Caki2 (cell line): ENCODE results near the gene RIMBP2. TPM values are rescaled to one million over a fixed set of nuclear protein-coding genes. Genes with fewer than 3 reads are reported as not detected.
"Not testable (repeated sequence)": the region's sequence is repeated elsewhere in the genome, so short reads cannot be mapped to it uniquely, and the experiment has no call there.

Experiments
- DNase-seq: peaks from one replicate; pipeline ENCODE4 v3.0.0-alpha.2; 2015; ENCODE audit warnings: low read depth
- in situ Hi-C: cut with HindIII; loops from 2 replicates; pipeline ENCODE4 v1.10.0; 2016; ENCODE audit warnings: low sequenced_read_pairs, low pct_unique_long_range_greater_than_20kb, mixed read lengths
- total RNA-seq: library from RNA; depleted of rRNA; stranded (reverse); fragments of >200 nt; shearing (Covaris generic); gene quantifications from 2 replicates; pipeline ENCODE4 v1.2.3, GENCODE V29; 2014; ENCODE audit warnings: low replicate concordance

RIMBP2 gene
- total RNA-seq, 1 experiment from 2014 or later, result not detected

DNA sequence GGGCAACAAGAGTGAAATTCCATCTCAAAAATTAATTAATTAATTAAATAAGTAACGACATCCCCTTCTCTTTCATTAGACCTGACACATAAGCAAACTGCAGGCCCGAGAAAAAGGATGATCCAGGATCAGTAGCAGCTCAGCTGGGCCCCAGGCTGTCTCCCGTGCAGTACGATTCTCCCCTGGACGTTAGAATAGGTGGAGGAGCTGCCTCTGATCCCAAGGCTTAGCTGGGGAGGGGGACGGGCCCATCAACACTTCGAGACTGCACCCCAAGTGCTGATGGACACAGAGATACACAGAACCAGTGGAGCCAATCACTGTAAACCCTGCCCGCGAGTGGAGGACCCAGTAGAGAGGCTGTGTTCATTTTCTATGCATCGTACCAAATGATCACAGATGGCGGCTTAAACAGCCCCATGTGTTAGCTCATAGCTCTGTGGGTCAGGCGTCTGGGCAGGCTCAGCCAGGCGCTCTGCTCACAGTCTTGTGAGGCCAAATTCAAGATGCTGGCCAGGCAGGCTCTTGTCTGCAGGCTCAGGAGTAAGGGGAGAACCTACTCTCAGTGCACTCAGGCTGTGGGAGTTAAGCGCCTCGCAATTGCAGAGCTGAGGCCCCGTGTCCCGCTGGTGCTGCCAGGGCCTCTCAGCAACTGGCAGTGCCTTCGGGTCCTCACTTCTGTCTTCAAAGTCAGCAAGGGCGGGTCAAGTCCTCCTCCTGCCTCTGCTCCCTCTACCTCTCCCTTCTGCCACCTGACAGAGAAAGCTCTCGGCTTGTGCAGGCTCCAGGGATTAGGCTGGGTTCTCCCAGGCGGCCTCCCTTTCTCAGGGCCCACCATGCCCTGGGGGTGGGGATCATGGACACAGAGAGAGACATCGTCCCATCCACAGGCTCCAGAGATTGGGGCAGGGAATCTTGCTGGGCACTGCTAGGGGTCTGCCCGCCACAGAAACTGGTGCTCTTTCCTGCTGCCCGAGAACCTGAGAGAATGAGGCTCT, 26.4 kb downstream of the RIMBP2 start:
- in situ Hi-C loops, result no loop called here
- no peak for DNase-seq

DNA sequence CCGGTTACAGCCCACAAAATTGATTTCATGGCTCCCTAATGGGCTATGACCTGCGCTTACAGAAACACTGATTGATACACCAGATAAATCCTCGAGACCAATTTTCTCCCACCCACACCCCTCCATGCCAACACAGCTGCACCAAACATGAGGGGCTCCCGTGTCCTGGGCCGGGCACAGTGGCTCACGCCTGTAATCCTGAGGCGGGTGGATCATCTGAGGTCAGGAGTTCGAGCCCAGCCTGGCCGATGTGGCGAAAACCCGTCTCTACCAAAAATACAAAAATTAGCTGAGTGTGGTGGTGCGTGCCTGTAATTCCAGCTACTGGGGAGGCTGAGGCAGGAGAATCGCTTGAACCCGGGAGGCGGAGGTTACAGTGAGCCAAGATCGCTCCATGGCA, 27.1 kb downstream of the RIMBP2 start:
- in situ Hi-C loops, DNase-seq: not testable (repeated sequence)

DNA sequence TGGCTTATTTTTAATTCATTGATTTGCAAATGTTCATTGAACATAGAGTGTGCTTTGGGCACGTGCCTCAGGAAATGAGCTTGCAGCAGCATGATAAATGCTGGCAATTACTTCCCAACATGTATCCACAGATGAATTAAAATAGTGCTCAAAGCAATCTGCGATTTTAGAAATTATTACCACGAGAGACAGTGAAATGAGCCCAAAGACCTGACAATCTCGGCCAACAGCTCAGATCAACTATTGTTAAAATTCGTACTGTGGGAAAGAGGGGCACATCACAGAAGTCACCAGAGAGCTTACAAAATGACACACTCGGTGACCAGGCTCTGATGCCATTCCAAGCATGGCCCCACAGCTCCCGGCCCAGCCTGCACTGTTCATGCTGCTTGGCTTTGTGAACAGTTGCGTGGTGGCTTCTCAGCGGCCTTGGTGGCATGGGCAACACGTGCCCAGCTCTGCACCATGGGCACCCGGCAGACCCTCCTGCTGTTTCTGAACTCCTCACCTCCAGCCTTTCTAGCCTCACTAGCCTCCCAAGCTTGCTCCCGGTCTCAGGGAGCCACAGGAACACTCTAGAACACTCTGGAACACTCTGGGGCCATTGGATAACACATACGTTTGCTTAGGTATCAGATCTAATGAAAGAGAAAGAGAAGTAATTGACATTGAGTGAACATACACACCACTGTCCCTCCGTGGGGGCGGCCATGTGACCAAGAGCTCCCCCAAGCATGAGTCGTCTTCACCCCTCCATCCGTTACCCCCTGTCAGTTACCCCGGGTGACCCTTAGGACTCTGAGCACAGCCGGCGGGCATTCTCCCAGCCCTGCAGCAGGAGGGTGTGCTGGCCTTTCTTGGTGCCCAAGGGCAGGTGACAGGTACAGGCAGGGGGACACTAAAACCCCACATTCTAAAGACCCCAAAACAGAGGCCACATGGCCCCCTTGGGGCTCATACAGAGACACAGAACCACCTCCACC, 28.0 kb downstream of the RIMBP2 start:
- in situ Hi-C loops, result no loop called here
- DNase-seq, result no peak

DNA sequence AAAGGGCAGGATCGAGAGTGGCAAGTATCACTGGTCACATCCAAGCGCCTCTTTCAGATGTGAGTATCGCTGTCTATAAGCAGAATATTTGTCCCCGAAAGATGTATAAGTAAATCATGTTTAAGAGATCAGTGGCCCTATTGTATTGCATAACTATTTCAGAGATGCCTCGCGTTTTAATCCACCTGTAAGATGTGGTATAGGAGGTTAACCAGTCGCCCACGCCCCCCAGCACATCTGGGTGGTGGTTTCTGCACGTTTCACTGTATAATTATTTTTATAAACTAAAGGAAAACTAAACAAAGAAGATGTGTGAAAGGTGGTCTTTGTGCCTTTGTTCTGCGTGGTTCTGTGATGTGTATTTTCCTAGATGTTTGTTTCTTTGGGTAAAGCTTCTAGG, 28.9 kb downstream of the RIMBP2 start:
- DNase-seq, result no peak
- in situ Hi-C loops, result no loop called here

DNA sequence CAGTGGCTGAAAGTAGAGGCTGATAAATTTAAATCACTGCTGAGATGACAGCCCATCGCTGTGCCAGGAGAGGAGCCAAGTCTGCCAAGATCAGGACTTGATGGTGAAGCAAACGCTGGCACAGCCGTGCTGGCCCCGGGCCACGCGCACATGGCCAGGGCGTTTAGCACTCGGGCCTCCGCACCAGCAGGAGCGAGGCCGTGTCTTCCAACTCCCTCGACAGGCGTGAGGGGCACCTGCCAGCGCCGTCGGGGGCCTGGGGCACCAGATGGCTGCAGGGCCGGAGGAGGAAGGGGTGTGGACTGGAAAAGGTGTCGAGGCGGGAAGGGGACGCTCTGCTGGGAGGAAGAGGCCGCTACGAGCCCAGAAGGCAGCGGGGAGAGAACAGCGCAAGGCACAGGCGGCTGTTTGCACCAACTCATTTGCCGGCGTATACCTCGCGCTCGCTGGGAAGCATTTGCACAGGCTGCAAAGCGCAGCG, 29.5 kb downstream of the RIMBP2 start:
- no peak for DNase-seq
- in situ Hi-C loops, result no loop called here

DNA sequence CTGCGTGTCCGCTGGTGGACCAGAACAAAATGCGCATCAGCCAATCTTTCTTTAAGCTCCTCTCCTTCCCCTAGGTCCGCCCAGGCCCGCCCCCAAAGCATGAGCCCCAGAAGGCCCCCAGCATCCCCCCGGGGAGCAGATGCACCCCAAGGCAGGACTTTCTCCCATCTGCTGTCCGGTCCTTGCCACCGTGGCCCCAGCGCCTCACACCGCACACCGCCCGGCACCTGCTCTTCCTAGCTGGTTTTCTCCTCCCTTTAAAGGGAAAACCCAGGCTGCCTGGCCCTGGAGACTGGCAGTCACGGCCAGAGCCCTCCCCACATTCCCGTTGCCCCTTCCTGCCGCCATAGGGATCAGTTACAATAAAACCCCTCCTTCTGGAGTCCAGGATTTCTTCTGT, 30.2 kb downstream of the RIMBP2 start:
- no peak for DNase-seq
- in situ Hi-C loops, result no loop called here

DNA sequence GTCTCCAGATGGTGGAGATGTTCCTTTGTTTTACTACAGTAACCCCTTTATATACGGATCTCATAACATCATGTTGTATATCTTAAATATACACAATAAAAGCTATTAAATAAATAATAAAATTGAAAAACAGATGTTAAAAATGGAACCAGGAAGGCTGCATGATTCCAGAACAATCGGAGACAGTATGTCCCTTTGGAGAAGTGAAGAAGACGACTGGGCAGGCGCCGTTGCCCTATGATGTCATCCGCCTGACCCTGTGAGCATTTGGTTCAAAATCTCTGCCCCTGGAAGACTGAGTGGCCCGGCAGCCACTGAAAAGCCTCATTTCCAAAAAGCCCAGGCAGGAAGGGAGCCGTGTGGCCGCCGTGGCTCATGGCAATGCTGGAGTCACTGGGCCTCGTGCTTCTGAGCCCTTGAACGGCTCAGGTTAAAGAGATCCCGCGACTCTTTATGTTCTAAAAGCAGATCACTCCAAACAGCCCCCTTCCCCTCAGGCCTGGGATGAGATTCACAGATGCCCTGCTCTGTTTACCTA, 30.8 kb downstream of the RIMBP2 start:
- DNase-seq, result no peak
- in situ Hi-C loops, result no loop called here

DNA sequence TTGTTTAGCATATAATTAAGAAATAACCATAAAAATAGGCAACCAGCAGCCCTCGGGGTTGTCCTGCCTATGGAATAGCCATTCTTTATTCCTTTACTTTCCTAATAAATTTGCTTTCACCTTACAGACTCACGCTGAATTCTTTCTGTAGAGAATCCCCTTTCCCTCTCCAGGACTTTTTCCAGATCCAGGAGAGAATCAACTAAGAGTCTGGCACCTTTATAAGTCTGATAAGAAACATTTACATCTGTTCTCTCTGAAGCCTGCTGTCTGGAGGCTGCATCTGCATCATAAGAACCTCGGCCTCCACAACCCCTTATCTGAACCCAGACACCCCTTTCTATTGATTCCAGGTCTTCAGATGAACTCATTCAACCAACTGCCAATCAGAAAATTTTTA, 32.3 kb downstream of the RIMBP2 start:
- in situ Hi-C loops, result no loop called here
- DNase-seq, result no peak

DNA sequence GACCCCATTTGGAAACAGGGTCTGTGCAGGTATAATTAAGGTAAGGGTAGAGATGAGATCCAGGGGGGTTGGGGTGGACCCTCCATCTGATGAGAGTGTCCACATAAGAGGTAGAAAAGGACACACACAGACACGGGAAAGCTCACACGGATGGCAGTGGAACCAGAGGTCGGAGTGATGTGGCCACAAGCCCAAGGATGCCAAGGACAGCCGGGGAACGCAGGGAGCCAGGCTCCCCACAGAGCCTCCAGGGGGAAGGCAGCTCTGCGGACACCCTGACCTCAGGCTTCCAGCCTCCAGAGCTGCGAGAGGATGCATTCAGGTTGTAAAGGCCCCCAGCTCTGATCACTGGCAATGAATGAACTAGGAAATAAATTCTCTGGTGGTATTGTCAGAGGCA, 33.0 kb downstream of the RIMBP2 start:
- in situ Hi-C loops, result no loop called here
- DNase-seq, result no peak

DNA sequence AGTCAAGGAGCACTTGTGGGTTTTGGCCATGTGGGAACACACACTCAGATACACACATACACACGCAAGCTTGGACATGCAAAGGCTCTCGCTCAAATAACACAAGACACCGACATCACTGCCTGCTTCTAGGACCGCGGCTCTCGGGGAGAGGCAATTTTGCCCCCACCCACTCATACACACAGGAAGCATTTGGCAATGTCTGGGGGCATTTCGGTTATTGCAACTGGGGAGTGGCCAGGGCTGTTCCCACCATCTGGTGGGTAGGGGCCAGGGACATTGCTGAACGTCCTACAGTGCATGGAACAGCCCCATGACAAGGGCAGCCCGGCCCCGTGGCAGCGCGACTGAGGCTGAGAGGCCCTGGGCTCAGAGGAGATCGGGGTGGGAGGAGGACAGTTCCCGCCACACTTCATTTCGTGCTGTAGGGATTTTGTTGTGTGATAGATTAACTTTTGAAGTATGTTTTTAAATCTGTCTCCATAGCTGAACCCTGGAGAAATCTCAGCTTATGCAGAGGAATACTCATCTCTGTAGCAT, 35.6 kb downstream of the RIMBP2 start:
- in situ Hi-C loops, result no loop called here
- DNase-seq, result no peak

DNA sequence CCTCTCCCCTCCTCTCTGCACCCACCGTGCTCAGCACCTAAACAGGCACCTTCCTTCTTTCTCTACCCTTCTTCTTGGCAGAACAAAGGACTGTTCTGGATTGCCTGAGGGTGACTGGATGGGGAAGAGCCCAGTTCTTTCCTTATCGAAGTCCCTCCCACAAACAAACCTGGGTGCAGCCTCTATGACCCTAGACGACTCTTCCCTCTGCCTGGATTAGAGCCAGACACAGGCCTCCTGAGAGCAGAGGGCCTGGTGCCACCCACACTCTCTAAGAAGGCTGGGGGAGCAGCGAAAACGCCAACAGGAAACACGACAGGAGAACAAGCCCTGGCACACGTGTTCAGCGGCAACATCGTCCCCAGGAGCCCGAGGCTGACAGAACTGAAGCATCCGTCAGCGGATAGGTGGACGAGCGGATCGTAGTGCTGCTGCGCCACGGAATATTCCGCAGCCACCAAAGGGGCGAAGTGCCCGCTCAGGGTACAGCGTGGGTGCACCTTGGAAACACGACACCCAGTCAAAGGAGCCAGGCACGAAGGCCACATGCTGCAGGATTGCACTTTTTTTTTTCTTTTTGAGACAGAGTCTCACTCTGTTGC, 38.0 kb downstream of the RIMBP2 start:
- in situ Hi-C loops, result no loop called here
- DNase-seq, result no peak

DNA sequence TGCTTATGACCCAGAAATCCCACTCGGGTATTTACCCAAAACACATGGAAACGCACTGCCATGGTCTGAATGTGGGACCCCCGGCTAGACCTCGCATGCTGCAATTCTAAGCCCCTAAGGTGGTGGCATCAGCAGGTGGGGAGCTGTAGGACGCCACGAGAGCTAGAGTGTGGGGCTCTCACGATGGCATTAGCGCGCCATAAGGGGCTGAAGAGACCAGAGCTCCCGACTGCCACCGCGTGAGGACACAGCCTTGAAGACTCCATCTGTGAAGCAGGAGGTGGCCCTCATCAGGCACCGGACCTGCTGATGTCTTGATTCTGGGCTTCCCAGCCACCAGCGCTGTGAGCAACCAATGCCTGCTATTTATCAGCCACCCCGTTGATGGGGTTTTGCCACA, 40.3 kb downstream of the RIMBP2 start:
- in situ Hi-C loops, result no loop called here
- DNase-seq, result no peak

DNA sequence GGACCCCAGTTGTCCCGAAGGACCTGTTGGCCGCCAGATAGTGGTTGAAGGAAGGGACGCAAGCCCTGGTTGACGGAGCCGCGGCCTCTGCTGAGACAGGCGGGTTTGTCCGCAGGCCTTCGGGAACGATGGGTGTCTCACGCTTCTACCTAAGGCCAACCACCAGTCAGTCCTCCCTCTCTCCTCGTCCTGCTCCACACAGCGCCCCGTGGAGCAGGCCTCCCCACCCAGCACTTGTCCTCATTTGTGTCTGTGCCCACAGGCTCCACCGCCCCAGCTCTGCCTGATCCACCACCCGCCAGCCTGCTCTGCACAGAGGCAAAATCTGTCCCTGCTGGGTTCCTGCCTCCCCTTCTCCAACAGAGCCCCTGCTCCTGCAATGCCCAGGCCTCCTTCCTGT, 41.0 kb downstream of the RIMBP2 start:
- in situ Hi-C loops, result no loop called here
- DNase-seq, result no peak

DNA sequence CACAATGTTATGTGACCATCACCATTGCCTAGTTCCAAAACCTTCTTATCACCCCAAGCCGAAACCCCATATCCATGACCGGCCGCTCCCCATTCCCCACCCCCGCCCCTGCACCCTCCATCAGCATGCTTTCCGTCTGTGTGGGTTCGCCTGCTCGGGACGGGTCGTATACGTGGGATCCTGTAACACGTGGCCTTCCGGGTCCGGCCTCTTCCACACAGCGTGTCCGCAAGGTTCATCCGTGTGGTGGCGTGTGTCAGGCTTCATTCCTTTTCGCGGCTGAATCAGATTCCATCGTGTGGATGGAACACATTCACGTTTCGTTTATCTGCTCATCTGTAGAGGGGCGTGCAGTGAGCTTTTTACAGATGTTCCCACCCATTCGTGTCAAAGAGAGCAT, 41.4 kb downstream of the RIMBP2 start:
- DNase-seq, result no peak
- in situ Hi-C loops, result no loop called here

DNA sequence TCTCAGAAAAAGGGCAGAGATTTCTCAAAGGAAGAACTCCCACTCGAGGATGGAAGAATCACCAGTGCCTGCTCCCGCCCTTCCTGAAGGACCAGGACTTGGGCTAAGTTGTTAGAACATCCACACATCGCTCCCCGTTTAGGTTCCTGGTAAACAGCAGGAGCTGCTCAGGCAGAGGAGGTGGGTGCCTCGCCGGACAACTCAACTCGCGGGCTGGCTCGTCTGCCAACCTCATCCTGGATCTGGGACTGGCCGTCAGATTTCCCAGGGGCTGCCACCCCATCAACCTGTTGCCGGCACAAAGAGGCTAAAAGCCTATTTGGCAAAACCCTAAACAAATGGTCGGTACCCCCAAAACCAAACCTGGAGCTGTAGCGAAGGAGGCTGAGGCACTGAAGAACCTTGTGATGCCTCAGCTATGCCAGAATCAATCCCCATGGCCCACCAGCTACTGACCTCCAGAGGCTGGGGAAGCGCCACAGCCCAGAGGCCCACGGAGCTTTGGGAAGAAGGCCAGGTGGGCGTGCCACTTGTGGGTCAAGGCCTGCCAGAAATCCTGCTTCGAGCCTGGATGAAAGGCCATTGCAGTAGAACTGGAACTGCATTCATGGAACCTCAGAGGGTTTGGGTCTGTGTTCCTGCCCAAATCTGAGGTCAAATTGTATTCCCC, 42.9 kb downstream of the RIMBP2 start:
- in situ Hi-C loops, result no loop called here
- no peak for DNase-seq

DNA sequence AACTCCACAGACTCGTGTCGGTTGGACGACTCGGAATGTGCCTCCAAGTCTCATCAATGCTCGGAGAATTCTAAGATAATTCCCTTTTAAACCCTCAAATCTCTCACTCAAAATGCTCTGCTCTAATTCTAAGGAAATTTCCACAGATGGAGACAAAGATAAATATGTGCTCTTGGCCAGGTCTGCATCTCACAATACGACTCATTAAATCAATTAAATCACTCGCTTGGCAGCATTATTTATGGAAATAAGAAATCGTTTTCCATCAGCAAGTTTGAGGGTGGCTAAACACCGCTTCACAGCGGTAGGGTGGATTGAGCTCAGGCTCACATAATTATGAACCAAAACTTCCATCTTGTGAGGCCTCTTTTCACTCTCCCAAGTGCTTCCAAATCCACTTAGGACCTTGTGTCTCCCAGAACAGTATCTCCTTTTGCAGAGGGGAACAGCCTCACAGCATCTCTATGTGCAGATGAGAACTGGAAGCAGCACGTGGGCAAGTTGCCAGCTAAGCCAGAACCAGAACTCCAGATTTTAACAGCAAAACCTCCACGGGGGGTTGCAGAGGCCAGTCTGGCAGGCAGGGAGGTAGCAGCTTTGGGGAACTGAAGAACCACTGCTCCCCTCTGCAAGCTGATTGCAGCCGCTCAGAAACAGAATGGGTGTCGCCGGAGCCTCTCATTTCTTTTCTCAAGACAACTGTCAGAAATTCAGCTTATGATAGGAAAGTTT, 43.8 kb downstream of the RIMBP2 start:
- no peak for DNase-seq
- in situ Hi-C loops, result no loop called here

DNA sequence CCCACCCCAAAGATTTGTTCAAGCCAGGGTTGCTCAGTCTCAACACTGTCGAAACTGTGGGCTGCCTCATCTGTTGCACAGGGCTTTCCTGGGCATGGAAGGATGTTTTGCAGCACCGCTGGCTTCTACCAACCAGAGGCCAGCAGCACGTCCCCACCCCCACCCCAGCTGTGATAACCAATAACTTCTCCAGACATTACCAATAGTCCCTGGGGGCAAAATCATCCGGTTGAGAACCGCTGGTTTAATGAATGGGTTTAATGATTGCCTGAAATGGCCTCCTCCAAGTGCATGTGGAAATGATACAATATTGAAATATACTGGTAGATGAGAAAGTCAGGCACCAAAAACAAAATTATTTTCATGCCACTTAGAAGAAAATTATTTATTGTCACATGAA, 44.5 kb downstream of the RIMBP2 start:
- in situ Hi-C loops, result no loop called here
- DNase-seq, result no peak
